ENCODE results near the gene BCL2. TPM values are rescaled to one million over a fixed set of nuclear protein-coding genes. Genes with fewer than 3 reads are reported as not detected.

The BCL2 gene
- total RNA-seq, 2 experiments from 2014 or later = 102 to 109 TPM

GRCh38 chr18:63271881-63272299 lies 47.7 kb downstream of the BCL2 start:
- Mint-ChIP-seq H3K4me3 (no peak overlapping the region), H3K9me3 (no peaks in the 10 kb centered on the region), H3K27me3 (no peaks in the 10 kb centered on the region), H3K36me3 (ENCODE audit: low read depth) (peaks cover 71% of the 10 kb centered on the region), H3K4me1 (peaks cover 66% of the 10 kb centered on the region), H3K27ac (no peak overlapping the region)
- CTCF ChIA-PET = interaction anchor here (0.6 kb wide), 1 partner anchor 732 kb away, joined by 4 read pairs; no protein-coding TSS in a partner anchor
- POLR2A ChIA-PET = interaction anchor here (1.3 to 5.5 kb wide), 2 partner anchors 28 to 42 kb away, joined by 5 to 28 read pairs; no protein-coding TSS in a partner anchor
- no peak for DNase-seq

- Mint-ChIP-seq H3K27me3 (no peaks in the 10 kb centered on the region), H3K4me3 (no peak overlapping the region), H3K27ac (no peak overlapping the region), H3K36me3 (ENCODE audit: low read depth) (peaks cover 68% of the 10 kb centered on the region), H3K9me3 (no peaks in the 10 kb centered on the region), H3K4me1 (peaks cover 69% of the 10 kb centered on the region)
- DNase-seq = no peak
- ChIA-PET CTCF (interaction anchor here (0.6 to 1.1 kb wide), 4 partner anchors 23 to 731 kb away, joined by 3 to 4 read pairs (median 4); partner anchors contain the start of gene BCL2), POLR2A (interaction anchor here (5.5 kb wide), 1 partner anchor 28 kb away, joined by 28 read pairs; no protein-coding TSS in a partner anchor)
Observed at GRCh38 chr18:63271148-63271547, 48.4 kb downstream of the BCL2 start.

GRCh38 chr18:63267975-63268721 lies 51.4 kb downstream of the BCL2 start:
- Mint-ChIP-seq H3K4me3 (peak overlapping the region; percentile 33), H3K27me3 (no peaks in the 10 kb centered on the region), H3K4me1 (peaks cover 67% of the 10 kb centered on the region), H3K27ac (peak overlapping the region; percentile 75), H3K9me3 (no peaks in the 10 kb centered on the region), H3K36me3 (ENCODE audit: low read depth) (peaks cover 64% of the 10 kb centered on the region)
- CTCF ChIA-PET = interaction anchor here (0.9 to 3.5 kb wide), 2 partner anchors 13 to 50 kb away, joined by 3 to 19 read pairs; partner anchors contain the start of gene BCL2
- DNase-seq = no peak
- POLR2A ChIA-PET = interaction anchor here (1.0 to 5.5 kb wide), 6 partner anchors 9 to 63 kb away, joined by 3 to 28 read pairs (median 4); no protein-coding TSS in a partner anchor

GRCh38 chr18:63266888-63267790 lies 52.4 kb downstream of the BCL2 start:
- POLR2A ChIA-PET = interaction anchor here (0.6 to 5.5 kb wide), 7 partner anchors 12 to 67 kb away, joined by 3 to 28 read pairs (median 4); no protein-coding TSS in a partner anchor
- Mint-ChIP-seq H3K9me3 (no peaks in the 10 kb centered on the region), H3K4me1 (peaks cover 68% of the 10 kb centered on the region), H3K36me3 (ENCODE audit: low read depth) (peaks cover 66% of the 10 kb centered on the region), H3K4me3 (peak overlapping the region; percentile 21), H3K27ac (peak overlapping the region; percentile 75), H3K27me3 (no peaks in the 10 kb centered on the region)
- CTCF ChIA-PET = interaction anchor here (0.8 to 3.5 kb wide), 3 partner anchors 32 to 51 kb away, joined by 3 to 19 read pairs (median 5); partner anchors contain the start of gene BCL2
- no peak for DNase-seq

- Mint-ChIP-seq H3K27ac (no peak overlapping the region), H3K27me3 (no peaks in the 10 kb centered on the region), H3K4me3 (no peak overlapping the region), H3K36me3 (ENCODE audit: low read depth) (peaks cover 69% of the 10 kb centered on the region), H3K4me1 (peaks cover 67% of the 10 kb centered on the region), H3K9me3 (no peaks in the 10 kb centered on the region)
- ChIA-PET CTCF (interaction anchor here (0.7 to 1.1 kb wide), 2 partner anchors 22 to 54 kb away, joined by 3 read pairs; no protein-coding TSS in a partner anchor), POLR2A (interaction anchor here (0.8 kb wide), 1 partner anchor 101 kb away, joined by 3 read pairs; no protein-coding TSS in a partner anchor)
- DNase-seq = no peak
Observed at GRCh38 chr18:63265326-63265725, 54.2 kb downstream of the BCL2 start.

- Mint-ChIP-seq H3K9me3 (no peaks in the 10 kb centered on the region), H3K4me3 (no peak overlapping the region), H3K27me3 (no peaks in the 10 kb centered on the region), H3K27ac (no peak overlapping the region), H3K36me3 (ENCODE audit: low read depth) (peaks cover 67% of the 10 kb centered on the region), H3K4me1 (peaks cover 67% of the 10 kb centered on the region)
- ChIA-PET CTCF (interaction anchor here (1.1 kb wide), 1 partner anchor 54 kb away, joined by 3 read pairs; no protein-coding TSS in a partner anchor), POLR2A (interaction anchor here (0.8 kb wide), 1 partner anchor 101 kb away, joined by 3 read pairs; no protein-coding TSS in a partner anchor)
- no peak for DNase-seq
Observed at GRCh38 chr18:63264871-63265270, 54.7 kb downstream of the BCL2 start.

- Mint-ChIP-seq H3K27ac (no peak overlapping the region), H3K9me3 (no peaks in the 10 kb centered on the region), H3K4me1 (peaks cover 68% of the 10 kb centered on the region), H3K27me3 (no peaks in the 10 kb centered on the region), H3K36me3 (ENCODE audit: low read depth) (peaks cover 69% of the 10 kb centered on the region), H3K4me3 (no peak overlapping the region)
- no peak for DNase-seq
- ChIA-PET POLR2A (no interaction called here), CTCF (no interaction called here)
Observed at GRCh38 chr18:63263444-63263843, 56.1 kb downstream of the BCL2 start.

GRCh38 chr18:63262369-63263335 lies 56.9 kb downstream of the BCL2 start:
- DNase-seq = no peak
- no peaks in the 10 kb centered on the region for H3K27me3 Mint-ChIP-seq
- peaks cover 67% of the 10 kb centered on the region for H3K4me1 Mint-ChIP-seq
- H3K9me3 Mint-ChIP-seq = no peaks in the 10 kb centered on the region
- CTCF ChIA-PET = no interaction called here
- peaks cover 70% of the 10 kb centered on the region for H3K36me3 Mint-ChIP-seq (ENCODE audit: low read depth)
- H3K4me3 Mint-ChIP-seq = no peak overlapping the region
- no peak overlapping the region for H3K27ac Mint-ChIP-seq
- POLR2A ChIA-PET = interaction anchor here (1.3 kb wide), 1 partner anchor 110 kb away, joined by 3 read pairs; no protein-coding TSS in a partner anchor

- no peaks in the 10 kb centered on the region for H3K9me3 Mint-ChIP-seq
- no peak for DNase-seq
- CTCF ChIA-PET = no interaction called here
- H3K27ac Mint-ChIP-seq = no peak overlapping the region
- peaks cover 68% of the 10 kb centered on the region for H3K4me1 Mint-ChIP-seq
- no peak overlapping the region for H3K4me3 Mint-ChIP-seq
- POLR2A ChIA-PET = no interaction called here
- H3K36me3 Mint-ChIP-seq (ENCODE audit: low read depth) = peaks cover 72% of the 10 kb centered on the region
- no peaks in the 10 kb centered on the region for H3K27me3 Mint-ChIP-seq
Observed at GRCh38 chr18:63261029-63261428, 58.5 kb downstream of the BCL2 start.

- ChIA-PET CTCF (no interaction called here), POLR2A (interaction anchor here (0.5 kb wide), 1 partner anchor 239 kb away, joined by 3 read pairs; no protein-coding TSS in a partner anchor)
- Mint-ChIP-seq H3K4me1 (peaks cover 70% of the 10 kb centered on the region), H3K27me3 (no peaks in the 10 kb centered on the region), H3K36me3 (ENCODE audit: low read depth) (peaks cover 74% of the 10 kb centered on the region), H3K9me3 (no peaks in the 10 kb centered on the region), H3K4me3 (no peak overlapping the region), H3K27ac (no peak overlapping the region)
- DNase-seq = no peak
Observed at GRCh38 chr18:63260380-63260754, 59.2 kb downstream of the BCL2 start.

- Mint-ChIP-seq H3K4me1 (peaks cover 71% of the 10 kb centered on the region), H3K36me3 (ENCODE audit: low read depth) (peaks cover 76% of the 10 kb centered on the region), H3K4me3 (no peak overlapping the region), H3K9me3 (no peaks in the 10 kb centered on the region), H3K27ac (no peak overlapping the region), H3K27me3 (no peaks in the 10 kb centered on the region)
- DNase-seq = no peak
- CTCF ChIA-PET = no interaction called here
- POLR2A ChIA-PET = interaction anchor here (1.1 kb wide), 1 partner anchor 9 kb away, joined by 3 read pairs; no protein-coding TSS in a partner anchor
Observed at GRCh38 chr18:63259567-63260379, 59.8 kb downstream of the BCL2 start.

Data from activated CD4-positive, alpha-beta memory T cell treated with anti-CD3 and anti-CD28 coated beads, Interleukin-2, amount 10 ng/mL, durations not matched to agents 7 days and 5 days (primary cell).